ENCODE results near the gene CACFD1. TPM values are rescaled to one million over a fixed set of nuclear protein-coding genes. Genes with fewer than 3 reads are reported as not detected.

Gene CACFD1
- polyA plus RNA-seq, 1 experiment = 9.2 TPM

DNA sequence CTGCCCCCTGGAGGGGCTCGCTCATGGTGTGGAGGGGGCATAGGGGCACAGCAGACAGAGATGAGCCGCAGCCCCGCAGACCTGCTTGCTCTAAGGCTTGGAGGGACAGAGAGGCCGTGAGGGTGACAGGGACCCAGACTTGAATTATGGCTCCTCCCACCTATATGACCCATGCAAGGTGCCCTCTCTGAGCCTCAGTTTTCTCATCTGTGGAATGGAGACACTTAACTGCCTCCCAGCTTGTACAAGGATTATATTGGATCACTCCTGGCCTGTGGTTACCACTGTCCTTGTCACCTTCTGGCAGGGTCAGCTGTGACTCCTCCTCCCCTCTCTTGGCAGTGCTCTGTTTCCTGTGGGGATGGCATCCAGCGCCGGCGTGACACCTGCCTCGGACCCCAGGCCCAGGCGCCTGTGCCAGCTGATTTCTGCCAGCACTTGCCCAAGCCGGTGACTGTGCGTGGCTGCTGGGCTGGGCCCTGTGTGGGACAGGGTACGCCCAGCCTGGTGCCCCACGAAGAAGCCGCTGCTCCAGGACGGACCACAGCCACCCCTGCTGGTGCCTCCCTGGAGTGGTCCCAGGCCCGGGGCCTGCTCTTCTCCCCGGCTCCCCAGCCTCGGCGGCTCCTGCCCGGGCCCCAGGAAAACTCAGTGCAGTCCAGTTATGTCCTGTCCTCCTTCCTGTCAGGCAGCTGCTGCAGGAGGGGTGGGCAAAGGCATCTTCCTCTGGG, 4.7 kb upstream of the CACFD1 start:
- Histone ChIP-seq H3K9me3 (ENCODE audit: control insufficient read depth, insufficient read depth, low read length) (no peaks in the 10 kb centered on the region), H3K4me3 (ENCODE audit: low read depth, low read length) (no peak overlapping the region), H3K27ac (ENCODE audit: low read depth, low read length) (no peak overlapping the region), H3K27me3 (ENCODE audit: control insufficient read depth, insufficient read depth, low read length) (peaks cover 6% of the 10 kb centered on the region)
- DNase-seq (ENCODE audit: low read depth, low spot score) = no peak
- CTCF ChIA-PET = no interaction called here
- TF ChIP-seq, protein P1, sequence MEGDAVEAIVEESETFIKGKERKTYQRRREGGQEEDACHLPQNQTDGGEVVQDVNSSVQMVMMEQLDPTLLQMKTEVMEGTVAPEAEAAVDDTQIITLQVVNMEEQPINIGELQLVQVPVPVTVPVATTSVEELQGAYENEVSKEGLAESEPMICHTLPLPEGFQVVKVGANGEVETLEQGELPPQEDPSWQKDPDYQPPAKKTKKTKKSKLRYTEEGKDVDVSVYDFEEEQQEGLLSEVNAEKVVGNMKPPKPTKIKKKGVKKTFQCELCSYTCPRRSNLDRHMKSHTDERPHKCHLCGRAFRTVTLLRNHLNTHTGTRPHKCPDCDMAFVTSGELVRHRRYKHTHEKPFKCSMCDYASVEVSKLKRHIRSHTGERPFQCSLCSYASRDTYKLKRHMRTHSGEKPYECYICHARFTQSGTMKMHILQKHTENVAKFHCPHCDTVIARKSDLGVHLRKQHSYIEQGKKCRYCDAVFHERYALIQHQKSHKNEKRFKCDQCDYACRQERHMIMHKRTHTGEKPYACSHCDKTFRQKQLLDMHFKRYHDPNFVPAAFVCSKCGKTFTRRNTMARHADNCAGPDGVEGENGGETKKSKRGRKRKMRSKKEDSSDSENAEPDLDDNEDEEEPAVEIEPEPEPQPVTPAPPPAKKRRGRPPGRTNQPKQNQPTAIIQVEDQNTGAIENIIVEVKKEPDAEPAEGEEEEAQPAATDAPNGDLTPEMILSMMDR (IDR thresholded peaks at IDR 0.05; ENCODE audit: low read depth, low read length) = no peak
- POLR2A ChIA-PET = no interaction called here

- TF ChIP-seq, protein P1 (IDR thresholded peaks at IDR 0.05; ENCODE audit: low read depth, low read length) = no peak
- H3K27me3 ChIP-seq (ENCODE audit: control insufficient read depth, insufficient read depth, low read length) = peaks cover 6% of the 10 kb centered on the region
- H3K27ac ChIP-seq (ENCODE audit: low read depth, low read length) = no peak overlapping the region
- POLR2A ChIA-PET = no interaction called here
- H3K9me3 ChIP-seq (ENCODE audit: control insufficient read depth, insufficient read depth, low read length) = no peaks in the 10 kb centered on the region
- CTCF ChIA-PET = no interaction called here
- DNase-seq (ENCODE audit: low read depth, low spot score) = no peak
- H3K4me3 ChIP-seq (ENCODE audit: low read depth, low read length) = no peak overlapping the region
Observed at GRCh38 chr9:133455936-133456335, 3.8 kb upstream of the CACFD1 start.

DNA sequence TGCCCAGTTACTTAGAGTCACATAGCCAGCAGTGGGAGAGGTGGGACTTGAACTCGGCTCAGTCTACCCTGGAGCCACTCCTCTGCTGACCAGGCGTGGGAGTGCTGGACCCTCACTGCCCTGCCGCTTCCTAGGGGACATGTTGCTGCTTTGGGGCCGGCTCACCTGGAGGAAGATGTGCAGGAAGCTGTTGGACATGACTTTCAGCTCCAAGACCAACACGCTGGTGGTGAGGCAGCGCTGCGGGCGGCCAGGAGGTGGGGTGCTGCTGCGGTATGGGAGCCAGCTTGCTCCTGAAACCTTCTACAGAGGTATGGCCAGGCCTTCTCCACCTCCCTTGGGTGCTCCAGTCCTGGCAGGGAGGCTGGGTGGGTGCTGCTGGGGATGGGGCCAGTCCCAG, 3.4 kb upstream of the CACFD1 start:
- ChIA-PET CTCF (no interaction called here), POLR2A (no interaction called here)
- H3K4me3 ChIP-seq (ENCODE audit: low read depth, low read length) = no peak overlapping the region
- DNase-seq (ENCODE audit: low read depth, low spot score) = no peak
- peaks cover 6% of the 10 kb centered on the region for H3K27me3 ChIP-seq (ENCODE audit: control insufficient read depth, insufficient read depth, low read length)
- no peaks in the 10 kb centered on the region for H3K9me3 ChIP-seq (ENCODE audit: control insufficient read depth, insufficient read depth, low read length)
- H3K27ac ChIP-seq (ENCODE audit: low read depth, low read length) = no peak overlapping the region
- TF ChIP-seq, protein P1 (IDR thresholded peaks at IDR 0.05; ENCODE audit: low read depth, low read length) = peak; percentile 12; the same call in 1 of the 2 replicates

DNA sequence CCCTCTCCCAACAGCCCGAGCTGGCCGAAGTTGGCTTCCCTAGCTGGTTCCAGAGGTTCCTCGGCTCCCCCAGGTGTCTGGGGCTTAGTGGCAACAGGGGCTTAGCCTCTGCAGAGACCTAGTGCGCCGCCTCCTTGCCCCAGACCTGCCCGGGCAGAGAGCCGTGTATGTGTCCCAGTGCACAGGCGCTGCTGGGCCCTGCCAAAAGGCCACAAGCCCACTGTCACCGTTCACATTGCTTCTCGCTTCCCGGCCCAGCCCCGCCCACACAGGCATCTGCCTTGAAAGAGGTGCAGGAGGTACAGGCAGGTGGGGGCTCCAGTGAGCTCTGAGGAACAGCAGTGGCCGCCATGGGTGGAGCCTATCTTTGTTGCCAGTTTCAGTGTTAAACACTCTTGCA, 2.5 kb upstream of the CACFD1 start:
- no peak for DNase-seq (ENCODE audit: low read depth, low spot score)
- ChIA-PET CTCF (no interaction called here), POLR2A (no interaction called here)
- H3K27me3 ChIP-seq (ENCODE audit: control insufficient read depth, insufficient read depth, low read length) = peaks cover 6% of the 10 kb centered on the region
- no peak overlapping the region for H3K27ac ChIP-seq (ENCODE audit: low read depth, low read length)
- no peak overlapping the region for H3K4me3 ChIP-seq (ENCODE audit: low read depth, low read length)
- TF ChIP-seq, protein P1 (IDR thresholded peaks at IDR 0.05; ENCODE audit: low read depth, low read length) = no peak
- no peaks in the 10 kb centered on the region for H3K9me3 ChIP-seq (ENCODE audit: control insufficient read depth, insufficient read depth, low read length)

DNA sequence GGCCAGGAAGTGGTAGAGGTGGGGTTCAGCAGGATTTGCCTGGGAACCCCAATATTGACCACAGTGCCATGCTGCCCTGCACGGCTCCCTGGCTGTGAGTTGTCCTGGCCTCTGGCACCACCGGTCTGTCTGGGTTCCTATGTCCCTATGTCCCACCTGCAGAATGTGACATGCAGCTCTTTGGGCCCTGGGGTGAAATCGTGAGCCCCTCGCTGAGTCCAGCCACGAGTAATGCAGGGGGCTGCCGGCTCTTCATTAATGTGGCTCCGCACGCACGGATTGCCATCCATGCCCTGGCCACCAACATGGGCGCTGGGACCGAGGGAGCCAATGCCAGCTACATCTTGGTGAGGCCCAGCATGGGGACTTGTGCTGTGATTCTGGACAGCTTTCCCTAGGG, 2.0 kb upstream of the CACFD1 start:
- TF ChIP-seq, protein P1 (IDR thresholded peaks at IDR 0.05; ENCODE audit: low read depth, low read length) = no peak
- no peak for DNase-seq (ENCODE audit: low read depth, low spot score)
- ChIA-PET POLR2A (no interaction called here), CTCF (no interaction called here)
- Histone ChIP-seq H3K9me3 (ENCODE audit: control insufficient read depth, insufficient read depth, low read length) (no peaks in the 10 kb centered on the region), H3K27ac (ENCODE audit: low read depth, low read length) (no peak overlapping the region), H3K4me3 (ENCODE audit: low read depth, low read length) (no peak overlapping the region), H3K27me3 (ENCODE audit: control insufficient read depth, insufficient read depth, low read length) (peaks cover 5% of the 10 kb centered on the region)
